GM23338 (cell line): ENCODE results near the gene MTMR3. TPM values are rescaled to one million over a fixed set of nuclear protein-coding genes. Genes with fewer than 3 reads are reported as not detected.

ENCODE experiments used
- ATAC-seq: fragments of 200-7000 bp; cut with Tn5 transposase; 3 replicates; pipeline ENCODE4 v1.9.1; 2020
- DNase-seq: peaks from one replicate; pipeline ENCODE4 v3.0.0-alpha.2; 2015; ENCODE audit warnings: low spot score
- H2AFZ ChIP-seq: fragments of 200-600 bp; sonication (generic); 2 replicates; pipeline ENCODE4 v1.8.0; 2016; ENCODE audit warnings: antibody characterized with exemption, mild to moderate bottlenecking, moderate library complexity
- H3F3A ChIP-seq: fragments of 200-600 bp; sonication (generic); replicated peaks from 2 replicates; pipeline ENCODE4 v1.8.0; 2017; ENCODE audit warnings: antibody characterized with exemption, mixed run types, low read depth
- H3K27ac ChIP-seq: fragments of 200-600 bp; sonication (generic); 2 replicates; pipeline ENCODE4 v1.6.1; 2016; ENCODE audit warnings: low read depth
- H3K27me3 ChIP-seq: fragments of 200-600 bp; sonication (generic); 2 replicates; pipeline ENCODE4 v1.8.0; 2016; ENCODE audit warnings: mild to moderate bottlenecking, mixed run types, moderate library complexity; ENCODE audit not compliant: insufficient read depth
- H3K36me3 ChIP-seq: fragments of 200-600 bp; sonication (generic); 2 replicates; pipeline ENCODE4 v1.8.0; 2016; ENCODE audit warnings: mild to moderate bottlenecking; ENCODE audit not compliant: insufficient read depth
- H3K4me1 ChIP-seq: fragments of 200-600 bp; sonication (generic); 2 replicates; pipeline ENCODE4 v1.8.0; 2016; ENCODE audit warnings: mild to moderate bottlenecking, moderate library complexity; ENCODE audit not compliant: insufficient read depth
- H3K4me2 ChIP-seq: fragments of 200-600 bp; sonication (generic); 2 replicates; pipeline ENCODE4 v1.7.1; 2017; ENCODE audit warnings: mixed run types
- H3K4me3 ChIP-seq: fragments of 200-600 bp; sonication (generic); 2 replicates; pipeline ENCODE4 v1.6.1; 2016; ENCODE audit warnings: mixed run types
- H3K79me2 ChIP-seq: fragments of 200-600 bp; sonication (generic); replicated peaks from 2 replicates; pipeline ENCODE4 v1.8.0; 2017; ENCODE audit warnings: mild to moderate bottlenecking; ENCODE audit not compliant: insufficient read depth
- H3K9me2 ChIP-seq: fragments of 200-600 bp; sonication (generic); 2 replicates; pipeline ENCODE4 v1.8.0; 2017; ENCODE audit not compliant: insufficient read depth
- H4K20me1 ChIP-seq: fragments of 200-600 bp; sonication (generic); replicated peaks from 2 replicates; pipeline ENCODE4 v1.8.0; 2017; ENCODE audit warnings: mild to moderate bottlenecking; ENCODE audit not compliant: insufficient read depth
- H3K27ac Mint-ChIP-seq: 2 replicates; pipeline ENCODE4 v1.8.0; 2020; ENCODE audit warnings: inconsistent platforms, mild to moderate bottlenecking, moderate library complexity, mixed read lengths
- H3K27me3 Mint-ChIP-seq: 3 replicates; pipeline ENCODE4 v1.8.0; 2022; ENCODE audit warnings: low read depth, mild to moderate bottlenecking, moderate library complexity, mixed read lengths, inconsistent platforms; ENCODE audit not compliant: insufficient read depth, poor library complexity
- H3K36me3 Mint-ChIP-seq: 3 replicates; pipeline ENCODE4 v1.8.0; 2021; ENCODE audit warnings: low read depth, mild to moderate bottlenecking, inconsistent platforms, moderate library complexity, mixed read lengths
- H3K4me1 Mint-ChIP-seq: 3 replicates; pipeline ENCODE4 v1.8.0; 2020; ENCODE audit warnings: mild to moderate bottlenecking, inconsistent platforms, mixed read lengths
- H3K4me3 Mint-ChIP-seq: 3 replicates; pipeline ENCODE4 v1.8.0; 2021; ENCODE audit warnings: moderate library complexity, mild to moderate bottlenecking, inconsistent platforms, mixed read lengths
- H3K9me3 Mint-ChIP-seq: 3 replicates; pipeline ENCODE4 v1.8.0; 2020; ENCODE audit warnings: moderate library complexity, mild to moderate bottlenecking, inconsistent platforms, mixed read lengths
- CREB1 ChIP-seq: fragments of 250-450 bp; sonication (Bioruptor Pico); IDR thresholded peaks from 2 replicates; pipeline ENCODE4 v1.5.0; 2020; ENCODE audit warnings: low read depth, mild to moderate bottlenecking, moderate library complexity
- CTCF ChIP-seq, 2 experiments: fragments of 200-600 bp in 1 of 2; sonication (generic) in 1 of 2; conservative IDR thresholded peaks; 2 replicates each; pipeline versions ENCODE4 v1.5.1 to v1.6.1; 2016 to 2017; ENCODE audit warnings: antibody characterized with exemption in 2 of 2, low read depth in 2 of 2, mild to moderate bottlenecking in 2 of 2, moderate library complexity in 1 of 2
- EZH2 ChIP-seq: fragments of 200-600 bp; sonication (generic); IDR thresholded peaks from one replicate; pipeline ENCODE4 v1.8.0; 2017; ENCODE audit warnings: antibody characterized with exemption, mild to moderate bottlenecking, low read depth; ENCODE audit not compliant: unreplicated experiment
- EZH2phosphoT487 ChIP-seq: fragments of 200-600 bp; sonication (generic); IDR thresholded peaks from one replicate; pipeline ENCODE4 v1.8.1; 2018; ENCODE audit warnings: antibody characterized with exemption; ENCODE audit not compliant: unreplicated experiment
- JUNB ChIP-seq: IDR thresholded peaks from one replicate; pipeline ENCODE4 v1.6.1; 2016; ENCODE audit warnings: antibody characterized with exemption; ENCODE audit not compliant: unreplicated experiment
- NANOG ChIP-seq: IDR thresholded peaks from 2 replicates; pipeline ENCODE4 v1.6.1; 2016; ENCODE audit warnings: antibody characterized with exemption, borderline replicate concordance
- POLR2AphosphoS5 ChIP-seq: IDR thresholded peaks from 2 replicates; pipeline ENCODE4 v1.6.1; 2016; ENCODE audit warnings: antibody characterized with exemption, low read depth
- STAT1 ChIP-seq: IDR thresholded peaks from one replicate; pipeline ENCODE4 v1.6.1; 2016; ENCODE audit warnings: antibody characterized with exemption; ENCODE audit not compliant: unreplicated experiment
- ZNF331 ChIP-seq: fragments of 250-450 bp; sonication (Bioruptor Pico); IDR thresholded peaks from 2 replicates; pipeline ENCODE4 v1.5.0; 2020; ENCODE audit warnings: low read depth, mild to moderate bottlenecking, moderate library complexity
- polyA plus RNA-seq: library from polyadenylated mRNA; unstranded; fragments of >200 nt; fragmentation: Nextera tagmentation; extraction: Ambion mirVana; gene quantifications from 2 replicates; pipeline ENCODE4 v1.2.1, GENCODE V29; 2016
- total RNA-seq: library from RNA; depleted of rRNA; stranded (reverse); fragments of >200 nt; shearing (Covaris generic); gene quantifications from 2 replicates; pipeline ENCODE4 v1.2.3, GENCODE V29; 2014
- TF ChIP-seq, protein P1 (sequence below): IDR thresholded peaks from 2 replicates; pipeline ENCODE4 v1.6.1; 2016; ENCODE audit warnings: antibody characterized with exemption
- TF ChIP-seq, protein P2 (sequence below): IDR thresholded peaks from one replicate; pipeline ENCODE4 v1.6.1; 2018; ENCODE audit warnings: antibody characterized with exemption; ENCODE audit not compliant: unreplicated experiment

Gene MTMR3
- total and polyA plus RNA-seq, 2 experiments from 2014 or later: 5.2 to 27.4 TPM

GRCh38 chr22:30056015-30056414 lies 173.0 kb downstream of the MTMR3 start (continued):
- TF ChIP-seq ZNF331 (CRISPR knock-in tag) (no peak), EZH2 (no peak), CREB1 (CRISPR knock-in tag) (no peak), STAT1 (no peak), NANOG (no peak), EZH2phosphoT487 (no peak), CTCF (conservative IDR thresholded peaks at IDR 0.05; ENCODE audit: low read depth in 2 of 2) (no peak), POLR2AphosphoS5 (no peak)
- TF ChIP-seq, protein P1, sequence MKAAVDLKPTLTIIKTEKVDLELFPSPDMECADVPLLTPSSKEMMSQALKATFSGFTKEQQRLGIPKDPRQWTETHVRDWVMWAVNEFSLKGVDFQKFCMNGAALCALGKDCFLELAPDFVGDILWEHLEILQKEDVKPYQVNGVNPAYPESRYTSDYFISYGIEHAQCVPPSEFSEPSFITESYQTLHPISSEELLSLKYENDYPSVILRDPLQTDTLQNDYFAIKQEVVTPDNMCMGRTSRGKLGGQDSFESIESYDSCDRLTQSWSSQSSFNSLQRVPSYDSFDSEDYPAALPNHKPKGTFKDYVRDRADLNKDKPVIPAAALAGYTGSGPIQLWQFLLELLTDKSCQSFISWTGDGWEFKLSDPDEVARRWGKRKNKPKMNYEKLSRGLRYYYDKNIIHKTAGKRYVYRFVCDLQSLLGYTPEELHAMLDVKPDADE: no peak

DNA sequence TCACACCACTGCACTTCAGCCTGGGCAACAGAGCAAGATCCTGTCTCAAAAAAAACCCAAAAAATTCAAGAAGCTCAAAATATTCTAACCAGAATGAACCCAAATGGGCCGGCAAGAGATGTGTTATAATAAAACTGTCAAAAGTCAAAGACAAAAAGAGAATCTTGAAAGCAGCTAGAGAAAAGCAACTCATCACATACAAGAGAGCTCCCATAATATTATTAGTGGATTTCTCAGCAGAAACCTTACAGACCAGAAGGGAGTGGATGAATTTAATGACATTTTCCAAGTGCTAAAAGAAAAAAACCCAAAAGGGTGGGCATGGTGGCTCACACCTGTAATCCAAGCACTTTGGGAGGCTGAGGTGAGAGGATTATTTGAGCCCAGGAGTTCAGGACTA lies 174.4 kb downstream of the MTMR3 start:
- 0 out of 3 replicates have a peak, but pooled peaks cover 3% of the 10 kb centered on the region for H3K36me3 Mint-ChIP-seq
- no peak for ATAC-seq
- TF ChIP-seq CTCF (conservative IDR thresholded peaks at IDR 0.05; ENCODE audit: low read depth in 2 of 2) (no peak), EZH2 (no peak), JUNB (no peak), ZNF331 (CRISPR knock-in tag) (no peak), NANOG (no peak), STAT1 (no peak)
- TF ChIP-seq, protein P1: no peak
- TF ChIP-seq, protein P2, sequence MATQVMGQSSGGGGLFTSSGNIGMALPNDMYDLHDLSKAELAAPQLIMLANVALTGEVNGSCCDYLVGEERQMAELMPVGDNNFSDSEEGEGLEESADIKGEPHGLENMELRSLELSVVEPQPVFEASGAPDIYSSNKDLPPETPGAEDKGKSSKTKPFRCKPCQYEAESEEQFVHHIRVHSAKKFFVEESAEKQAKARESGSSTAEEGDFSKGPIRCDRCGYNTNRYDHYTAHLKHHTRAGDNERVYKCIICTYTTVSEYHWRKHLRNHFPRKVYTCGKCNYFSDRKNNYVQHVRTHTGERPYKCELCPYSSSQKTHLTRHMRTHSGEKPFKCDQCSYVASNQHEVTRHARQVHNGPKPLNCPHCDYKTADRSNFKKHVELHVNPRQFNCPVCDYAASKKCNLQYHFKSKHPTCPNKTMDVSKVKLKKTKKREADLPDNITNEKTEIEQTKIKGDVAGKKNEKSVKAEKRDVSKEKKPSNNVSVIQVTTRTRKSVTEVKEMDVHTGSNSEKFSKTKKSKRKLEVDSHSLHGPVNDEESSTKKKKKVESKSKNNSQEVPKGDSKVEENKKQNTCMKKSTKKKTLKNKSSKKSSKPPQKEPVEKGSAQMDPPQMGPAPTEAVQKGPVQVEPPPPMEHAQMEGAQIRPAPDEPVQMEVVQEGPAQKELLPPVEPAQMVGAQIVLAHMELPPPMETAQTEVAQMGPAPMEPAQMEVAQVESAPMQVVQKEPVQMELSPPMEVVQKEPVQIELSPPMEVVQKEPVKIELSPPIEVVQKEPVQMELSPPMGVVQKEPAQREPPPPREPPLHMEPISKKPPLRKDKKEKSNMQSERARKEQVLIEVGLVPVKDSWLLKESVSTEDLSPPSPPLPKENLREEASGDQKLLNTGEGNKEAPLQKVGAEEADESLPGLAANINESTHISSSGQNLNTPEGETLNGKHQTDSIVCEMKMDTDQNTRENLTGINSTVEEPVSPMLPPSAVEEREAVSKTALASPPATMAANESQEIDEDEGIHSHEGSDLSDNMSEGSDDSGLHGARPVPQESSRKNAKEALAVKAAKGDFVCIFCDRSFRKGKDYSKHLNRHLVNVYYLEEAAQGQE: no peak

More for the DNA sequence above, 174.4 kb downstream of the MTMR3 start:
- Histone ChIP-seq H3K4me2 (no peak overlapping the region), H3K9me2 (no peaks in the 10 kb centered on the region), H4K20me1 (0 out of 2 replicates have a peak, but pooled peaks cover 3% of the 10 kb centered on the region), H3K27me3 (no peaks in the 10 kb centered on the region), H3F3A (no peaks in the 10 kb centered on the region), H3K36me3 (no peaks in the 10 kb centered on the region), H2AFZ (no peak overlapping the region), H3K27ac (no peak overlapping the region), H3K4me3 (no peak overlapping the region), H3K79me2 (no peaks in the 10 kb centered on the region), H3K4me1 (no peaks in the 10 kb centered on the region)
- Mint-ChIP-seq H3K27ac (no peak overlapping the region), H3K4me3 (no peak overlapping the region), H3K27me3 (no peaks in the 10 kb centered on the region), H3K4me1 (no peaks in the 10 kb centered on the region), H3K9me3 (peaks cover 19% of the 10 kb centered on the region)
- DNase-seq: no peak
